ENCODE data around the gene LOXL1.
"Not testable (repeated sequence)": the region's sequence is repeated elsewhere in the genome, so short reads cannot be mapped to it uniquely, and the experiment has no call there.

Gene LOXL1

GRCh38 chr15:73936588-73937290, 10.5 kb downstream of the LOXL1 start:
- H3K36me3 ChIP-seq = no peaks in the 10 kb centered on the region
- H3K27me3 ChIP-seq = no peaks in the 10 kb centered on the region
- no peaks in the 10 kb centered on the region for H3K9me3 ChIP-seq
- no peak for TF ChIP-seq Cebpa-rat (IDR thresholded peaks at IDR 0.05)
- H3K4me3 ChIP-seq = no peak overlapping the region
- H3K4me2 ChIP-seq = no peak overlapping the region
- H4K20me1 ChIP-seq = no peaks in the 10 kb centered on the region
- no peak overlapping the region for H3K27ac ChIP-seq
- H3K4me1 ChIP-seq = peaks cover 16% of the 10 kb centered on the region
- H3K9ac ChIP-seq = no peak overlapping the region

- TF ChIP-seq Cebpa-rat (IDR thresholded peaks at IDR 0.05) = no peak
- no peak overlapping the region for H3K9ac ChIP-seq
- H3K27ac ChIP-seq = no peak overlapping the region
- no peaks in the 10 kb centered on the region for H4K20me1 ChIP-seq
- H3K4me1 ChIP-seq = peaks cover 13% of the 10 kb centered on the region; the same call in 1 of the 2 replicates
- H3K4me2 ChIP-seq = no peak overlapping the region
- H3K27me3 ChIP-seq = no peaks in the 10 kb centered on the region
- no peaks in the 10 kb centered on the region for H3K9me3 ChIP-seq
- H3K36me3 ChIP-seq = no peaks in the 10 kb centered on the region
- H3K4me3 ChIP-seq = no peak overlapping the region
Measured at GRCh38 chr15:73937296-73937695, 11.0 kb downstream of the LOXL1 start.

GRCh38 chr15:73937726-73938125, 11.5 kb downstream of the LOXL1 start:
- TF ChIP-seq Cebpa-rat (IDR thresholded peaks at IDR 0.05) = no peak
- Histone ChIP-seq H3K9ac (no peak overlapping the region), H3K27me3 (no peaks in the 10 kb centered on the region), H3K9me3 (no peaks in the 10 kb centered on the region), H3K36me3 (no peaks in the 10 kb centered on the region), H3K4me3 (no peak overlapping the region), H3K4me2 (no peak overlapping the region), H3K27ac (no peak overlapping the region), H4K20me1 (no peaks in the 10 kb centered on the region), H3K4me1 (peaks cover 13% of the 10 kb centered on the region; the same call in 1 of the 2 replicates)

GRCh38 chr15:73938516-73938915, 12.3 kb downstream of the LOXL1 start:
- H3K4me2 ChIP-seq, H3K36me3 ChIP-seq, H3K4me3 ChIP-seq, H3K9ac ChIP-seq, H3K27ac ChIP-seq, H4K20me1 ChIP-seq, H3K27me3 ChIP-seq, H3K9me3 ChIP-seq: not testable (repeated sequence)
- peaks cover 13% of the 10 kb centered on the region; the same call in 1 of the 2 replicates for H3K4me1 ChIP-seq

- H3K9me3 ChIP-seq = no peaks in the 10 kb centered on the region
- no peaks in the 10 kb centered on the region for H3K27me3 ChIP-seq
- peaks cover 16% of the 10 kb centered on the region for H3K4me1 ChIP-seq
- H3K36me3 ChIP-seq = no peaks in the 10 kb centered on the region
- no peak overlapping the region for H3K4me3 ChIP-seq
- H3K9ac ChIP-seq = no peak overlapping the region
- no peak for TF ChIP-seq Cebpa-rat (IDR thresholded peaks at IDR 0.05)
- no peaks in the 10 kb centered on the region for H4K20me1 ChIP-seq
- no peak overlapping the region for H3K4me2 ChIP-seq
- H3K27ac ChIP-seq = no peak overlapping the region
Measured at GRCh38 chr15:73939138-73939537, 12.9 kb downstream of the LOXL1 start.

GRCh38 chr15:73940061-73940981, 14.1 kb downstream of the LOXL1 start:
- no peaks in the 10 kb centered on the region for H3K9me3 ChIP-seq
- H3K27ac ChIP-seq = no peak overlapping the region
- H3K4me2 ChIP-seq = no peak overlapping the region
- no peak overlapping the region for H3K9ac ChIP-seq
- H3K36me3 ChIP-seq = no peaks in the 10 kb centered on the region
- H3K4me1 ChIP-seq = peaks cover 28% of the 10 kb centered on the region
- H3K27me3 ChIP-seq = no peaks in the 10 kb centered on the region
- no peak for TF ChIP-seq Cebpa-rat (IDR thresholded peaks at IDR 0.05)
- no peaks in the 10 kb centered on the region for H4K20me1 ChIP-seq
- H3K4me3 ChIP-seq = no peak overlapping the region

- Histone ChIP-seq H3K27me3 (no peaks in the 10 kb centered on the region), H3K27ac (0 out of 2 replicates have a peak overlapping the region, but pooled peaks have one; percentile 11), H3K4me2 (no peak overlapping the region), H3K4me1 (peaks cover 35% of the 10 kb centered on the region), H3K4me3 (no peak overlapping the region), H3K9ac (no peak overlapping the region), H3K9me3 (no peaks in the 10 kb centered on the region), H3K36me3 (no peaks in the 10 kb centered on the region), H4K20me1 (no peaks in the 10 kb centered on the region)
- no peak for TF ChIP-seq Cebpa-rat (IDR thresholded peaks at IDR 0.05)
Measured at GRCh38 chr15:73941044-73941443, 14.8 kb downstream of the LOXL1 start.

- H3K27me3 ChIP-seq = no peaks in the 10 kb centered on the region
- H3K4me1 ChIP-seq = peaks cover 37% of the 10 kb centered on the region
- no peak overlapping the region for H3K4me3 ChIP-seq
- H3K4me2 ChIP-seq = no peak overlapping the region
- H3K9ac ChIP-seq = no peak overlapping the region
- no peaks in the 10 kb centered on the region for H3K36me3 ChIP-seq
- H3K27ac ChIP-seq = 0 out of 2 replicates have a peak overlapping the region, but pooled peaks have one; percentile 11
- no peaks in the 10 kb centered on the region for H4K20me1 ChIP-seq
- H3K9me3 ChIP-seq = no peaks in the 10 kb centered on the region
- no peak for TF ChIP-seq Cebpa-rat (IDR thresholded peaks at IDR 0.05)
Measured at GRCh38 chr15:73941449-73941848, 15.2 kb downstream of the LOXL1 start.

- H3K9ac ChIP-seq = no peak overlapping the region
- no peak overlapping the region for H3K4me3 ChIP-seq
- peaks cover 41% of the 10 kb centered on the region for H3K4me1 ChIP-seq
- H3K27ac ChIP-seq = no peak overlapping the region
- H3K36me3 ChIP-seq = no peaks in the 10 kb centered on the region
- H3K4me2 ChIP-seq = no peak overlapping the region
- no peaks in the 10 kb centered on the region for H4K20me1 ChIP-seq
- no peak for TF ChIP-seq Cebpa-rat (IDR thresholded peaks at IDR 0.05)
- H3K27me3 ChIP-seq = no peaks in the 10 kb centered on the region
- no peaks in the 10 kb centered on the region for H3K9me3 ChIP-seq
Measured at GRCh38 chr15:73941871-73942635, 15.8 kb downstream of the LOXL1 start.
